SK-N-SH treated with all-trans-retinoic acid at 6 μM for 48 hours (cell line): ENCODE data around the gene ATP1A3.

ENCODE experiments used
- ATAC-seq: fragments of 200-7000 bp; cut with Tn5 transposase; 3 replicates; pipeline ENCODE4 v1.9.1; 2020; ENCODE audit warnings: mild to moderate bottlenecking, moderate library complexity
- ARNTL ChIP-seq: fragments of 450-650 bp; formaldehyde crosslinking; IDR thresholded peaks from 2 replicates; pipeline ENCODE4 v1.5.0; 2020; ENCODE audit warnings: low read depth, mild to moderate bottlenecking, moderate library complexity, borderline replicate concordance
- BACH2 ChIP-seq: fragments of 250-450 bp; sonication (Bioruptor Pico); IDR thresholded peaks from 2 replicates; pipeline ENCODE4 v1.9.0; 2021; ENCODE audit warnings: mild to moderate bottlenecking, borderline replicate concordance
- CREB5 ChIP-seq: fragments of 250-450 bp; sonication (Bioruptor Pico); IDR thresholded peaks from 2 replicates; pipeline ENCODE4 v1.5.1; 2020; ENCODE audit warnings: low read depth, mild to moderate bottlenecking, moderate library complexity
- CSDC2 ChIP-seq: fragments of 250-450 bp; sonication (Bioruptor Pico); IDR thresholded peaks from 2 replicates; pipeline ENCODE4 v1.5.0; 2020; ENCODE audit warnings: mild to moderate bottlenecking, moderate library complexity
- CSRNP3 ChIP-seq: fragments of 250-450 bp; sonication (Bioruptor Pico); IDR thresholded peaks from 2 replicates; pipeline ENCODE4 v1.5.1; 2021; ENCODE audit warnings: mild to moderate bottlenecking, moderate library complexity
- ESRRG ChIP-seq: fragments of 250-450 bp; sonication (Bioruptor Pico); IDR thresholded peaks from 2 replicates; pipeline ENCODE4 v1.6.1; 2021; ENCODE audit warnings: mild to moderate bottlenecking
- GLIS3 ChIP-seq: fragments of 250-450 bp; sonication (Bioruptor Pico); IDR thresholded peaks from 2 replicates; pipeline ENCODE4 v1.5.0; 2020; ENCODE audit warnings: mild to moderate bottlenecking, moderate library complexity
- ISL1 ChIP-seq: fragments of 250-450 bp; sonication (Bioruptor Pico); IDR thresholded peaks from 2 replicates; pipeline ENCODE4 v2.1.2; 2022; ENCODE audit warnings: mild to moderate bottlenecking, moderate library complexity
- OSR1 ChIP-seq: fragments of 250-450 bp; sonication (Bioruptor Pico); IDR thresholded peaks from 2 replicates; pipeline ENCODE4 v1.8.0; 2022; ENCODE audit warnings: moderate library complexity, mild to moderate bottlenecking, inconsistent platforms
- PPARA ChIP-seq: fragments of 250-450 bp; sonication (Bioruptor Pico); IDR thresholded peaks from 2 replicates; pipeline ENCODE4 v1.5.0; 2020; ENCODE audit warnings: mild to moderate bottlenecking, borderline replicate concordance
- RARB ChIP-seq: fragments of 250-450 bp; sonication (Bioruptor Pico); IDR thresholded peaks from 2 replicates; pipeline ENCODE4 v1.8.0; 2021; ENCODE audit warnings: mild to moderate bottlenecking, moderate library complexity
- TCF4 ChIP-seq: fragments of 250-450 bp; sonication (Bioruptor Pico); IDR thresholded peaks from 2 replicates; pipeline ENCODE4 v1.8.0; 2021; ENCODE audit warnings: mild to moderate bottlenecking, moderate library complexity, borderline replicate concordance
- TOX ChIP-seq: fragments of 250-450 bp; sonication (Bioruptor Pico); IDR thresholded peaks from 2 replicates; pipeline ENCODE4 v1.8.0; 2021; ENCODE audit warnings: mild to moderate bottlenecking, moderate library complexity, borderline replicate concordance
- TSHZ2 ChIP-seq: fragments of 250-450 bp; sonication (Bioruptor Pico); IDR thresholded peaks from 2 replicates; pipeline ENCODE4 v1.5.0; 2020; ENCODE audit warnings: mild to moderate bottlenecking, moderate library complexity
- ZC3H10 ChIP-seq: fragments of 250-450 bp; sonication (Bioruptor Pico); IDR thresholded peaks from 2 replicates; pipeline ENCODE4 v1.5.1; 2021; ENCODE audit warnings: mild to moderate bottlenecking, moderate library complexity
- ZFP3 ChIP-seq: fragments of 250-450 bp; sonication (Bioruptor Pico); IDR thresholded peaks from 2 replicates; pipeline ENCODE4 v1.5.0; 2020; ENCODE audit warnings: mild to moderate bottlenecking, moderate library complexity
- ZFP30 ChIP-seq: fragments of 450-650 bp; formaldehyde crosslinking; IDR thresholded peaks from 2 replicates; pipeline ENCODE4 v1.5.0; 2022; ENCODE audit warnings: mild to moderate bottlenecking, moderate library complexity
- ZNF565 ChIP-seq: fragments of 450-650 bp; formaldehyde crosslinking; conservative IDR thresholded peaks from 2 replicates; pipeline ENCODE4 v1.5.0; 2020; ENCODE audit warnings: low read depth, mild to moderate bottlenecking, moderate library complexity
- ZNF70 ChIP-seq: fragments of 450-650 bp; formaldehyde crosslinking; IDR thresholded peaks from 2 replicates; pipeline ENCODE4 v1.5.0; 2020; ENCODE audit warnings: mild to moderate bottlenecking, moderate library complexity
- TF ChIP-seq, protein P1 (sequence below): fragments of 250-450 bp; sonication (Bioruptor Pico); IDR thresholded peaks from 2 replicates; pipeline ENCODE4 v1.8.0; 2020; ENCODE audit warnings: mild to moderate bottlenecking, moderate library complexity, borderline replicate concordance
- TF ChIP-seq, protein P2 (sequence below): fragments of 250-450 bp; sonication (Bioruptor Pico); IDR thresholded peaks from 2 replicates; pipeline ENCODE4 v1.8.0; 2021; ENCODE audit warnings: low read depth, mild to moderate bottlenecking, moderate library complexity, borderline replicate concordance

ATP1A3 gene

DNA sequence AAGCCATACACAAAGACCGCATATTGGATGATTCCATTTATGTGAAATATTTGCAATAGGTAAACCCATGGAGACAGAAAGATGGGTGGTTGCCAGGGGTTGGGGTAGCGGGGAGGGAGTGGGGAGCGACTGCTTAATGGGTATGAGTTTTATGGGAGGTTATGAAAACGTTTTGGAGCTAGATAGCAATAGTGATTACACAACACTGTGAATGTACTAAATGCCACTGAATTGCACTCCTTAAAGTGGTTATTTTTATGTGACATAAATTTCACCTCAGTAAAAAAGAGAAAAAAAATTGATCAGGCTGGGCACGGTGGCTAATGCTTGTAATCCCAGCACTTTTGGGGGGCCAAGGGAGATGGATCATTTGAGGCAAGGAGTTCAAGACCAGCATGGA is 39.4 kb upstream of the ATP1A3 start:
- no peak for ATAC-seq
- TF ChIP-seq TSHZ2 (CRISPR knock-in tag) = no peak
- TF ChIP-seq ZFP30 (CRISPR knock-in tag) = no peak
- no peak for TF ChIP-seq ZFP3 (CRISPR knock-in tag)
- no peak for TF ChIP-seq ZNF70 (CRISPR knock-in tag)
- no peak for TF ChIP-seq CREB5 (CRISPR knock-in tag)
- TF ChIP-seq PPARA (CRISPR knock-in tag) = no peak
- no peak for TF ChIP-seq ZNF565 (CRISPR knock-in tag)
- no peak for TF ChIP-seq ZC3H10 (CRISPR knock-in tag)
- no peak for TF ChIP-seq CSRNP3 (CRISPR knock-in tag)
- TF ChIP-seq CSDC2 (CRISPR knock-in tag) = no peak
- TF ChIP-seq, protein P1, sequence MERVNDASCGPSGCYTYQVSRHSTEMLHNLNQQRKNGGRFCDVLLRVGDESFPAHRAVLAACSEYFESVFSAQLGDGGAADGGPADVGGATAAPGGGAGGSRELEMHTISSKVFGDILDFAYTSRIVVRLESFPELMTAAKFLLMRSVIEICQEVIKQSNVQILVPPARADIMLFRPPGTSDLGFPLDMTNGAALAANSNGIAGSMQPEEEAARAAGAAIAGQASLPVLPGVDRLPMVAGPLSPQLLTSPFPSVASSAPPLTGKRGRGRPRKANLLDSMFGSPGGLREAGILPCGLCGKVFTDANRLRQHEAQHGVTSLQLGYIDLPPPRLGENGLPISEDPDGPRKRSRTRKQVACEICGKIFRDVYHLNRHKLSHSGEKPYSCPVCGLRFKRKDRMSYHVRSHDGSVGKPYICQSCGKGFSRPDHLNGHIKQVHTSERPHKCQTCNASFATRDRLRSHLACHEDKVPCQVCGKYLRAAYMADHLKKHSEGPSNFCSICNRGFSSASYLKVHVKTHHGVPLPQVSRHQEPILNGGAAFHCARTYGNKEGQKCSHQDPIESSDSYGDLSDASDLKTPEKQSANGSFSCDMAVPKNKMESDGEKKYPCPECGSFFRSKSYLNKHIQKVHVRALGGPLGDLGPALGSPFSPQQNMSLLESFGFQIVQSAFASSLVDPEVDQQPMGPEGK = no peak
- no peak for TF ChIP-seq RARB (CRISPR knock-in tag)
- TF ChIP-seq GLIS3 = no peak
- no peak for TF ChIP-seq ISL1 (CRISPR knock-in tag)
- TF ChIP-seq TOX (CRISPR knock-in tag) = no peak

DNA sequence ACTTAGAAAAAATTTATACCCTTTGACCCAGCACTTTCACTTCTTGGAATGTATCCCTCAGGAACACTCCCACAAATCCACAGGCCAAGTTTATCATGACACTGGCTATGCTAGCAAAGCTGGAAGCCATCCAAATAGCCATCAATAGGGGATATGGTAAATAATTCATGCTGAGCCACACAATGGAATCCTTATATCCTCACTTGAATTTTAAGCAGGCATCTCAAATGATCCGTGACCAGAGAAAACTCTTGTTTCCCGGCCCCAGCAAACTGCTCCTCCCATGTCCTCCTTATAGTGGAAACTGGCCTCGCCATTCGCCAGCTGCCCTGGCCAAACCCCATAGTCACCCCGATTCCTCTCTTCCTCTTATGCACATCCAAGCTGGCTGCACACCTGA is 38.4 kb upstream of the ATP1A3 start:
- TF ChIP-seq, protein P2, sequence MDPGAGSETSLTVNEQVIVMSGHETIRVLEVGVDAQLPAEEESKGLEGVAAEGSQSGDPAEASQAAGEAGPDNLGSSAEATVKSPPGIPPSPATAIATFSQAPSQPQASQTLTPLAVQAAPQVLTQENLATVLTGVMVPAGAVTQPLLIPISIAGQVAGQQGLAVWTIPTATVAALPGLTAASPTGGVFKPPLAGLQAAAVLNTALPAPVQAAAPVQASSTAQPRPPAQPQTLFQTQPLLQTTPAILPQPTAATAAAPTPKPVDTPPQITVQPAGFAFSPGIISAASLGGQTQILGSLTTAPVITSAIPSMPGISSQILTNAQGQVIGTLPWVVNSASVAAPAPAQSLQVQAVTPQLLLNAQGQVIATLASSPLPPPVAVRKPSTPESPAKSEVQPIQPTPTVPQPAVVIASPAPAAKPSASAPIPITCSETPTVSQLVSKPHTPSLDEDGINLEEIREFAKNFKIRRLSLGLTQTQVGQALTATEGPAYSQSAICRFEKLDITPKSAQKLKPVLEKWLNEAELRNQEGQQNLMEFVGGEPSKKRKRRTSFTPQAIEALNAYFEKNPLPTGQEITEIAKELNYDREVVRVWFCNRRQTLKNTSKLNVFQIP (CRISPR knock-in tag) = no peak
- no peak for TF ChIP-seq GLIS3
- no peak for TF ChIP-seq ZNF70 (CRISPR knock-in tag)
- TF ChIP-seq OSR1 = no peak
- no peak for TF ChIP-seq ZNF565 (CRISPR knock-in tag)
- TF ChIP-seq ZFP3 (CRISPR knock-in tag) = no peak
- TF ChIP-seq ZFP30 (CRISPR knock-in tag) = no peak
- no peak for TF ChIP-seq BACH2
- TF ChIP-seq TOX (CRISPR knock-in tag) = no peak
- TF ChIP-seq CREB5 (CRISPR knock-in tag) = no peak
- TF ChIP-seq ARNTL (CRISPR knock-in tag) = no peak
- TF ChIP-seq ESRRG (CRISPR knock-in tag) = no peak
- no peak for TF ChIP-seq TCF4
- no peak for TF ChIP-seq PPARA (CRISPR knock-in tag)
- TF ChIP-seq, protein P1 = no peak
- no peak for TF ChIP-seq RARB (CRISPR knock-in tag)
- TF ChIP-seq TSHZ2 (CRISPR knock-in tag) = no peak
- TF ChIP-seq CSRNP3 (CRISPR knock-in tag) = no peak
- TF ChIP-seq, all 23 proteins: peak for 0
- ATAC-seq = no peak
